ENCODE results near the gene DPH1. TPM values are rescaled to one million over a fixed set of nuclear protein-coding genes. Genes with fewer than 3 reads are reported as not detected.

The DPH1 gene
- total RNA-seq, 4 donors from 2014 or later, result 29.9 to 35.6 (median 34.0) TPM

GRCh38 chr17:2084036-2084765 lies 54.2 kb downstream of the DPH1 start:
- ATAC-seq, result peak; percentile 80
- Histone ChIP-seq H3K27me3 (no peaks in the 10 kb centered on the region), H3K4me1 (peaks cover 0 to 76% (median 62%) of the 10 kb centered on the region in 3 donors), H3K36me3 (peaks cover 0 to 68% of the 10 kb centered on the region in 2 donors), H3K27ac (peak overlapping the region; percentile 0 to 85 (median 76)), H3K4me3 (no peak overlapping the region), H3K9me3 (no peaks in the 10 kb centered on the region)
- peak; percentile 51 for TF ChIP-seq POLR2AphosphoS5 (IDR thresholded peaks at IDR 0.05)
- TF ChIP-seq POLR2A (IDR thresholded peaks at IDR 0.05), result no peak
- 40 to 66% methylated on average over 1 to 5 of the region's 8 CpGs for WGBS, 2 donors (ENCODE audit: low coverage in 1 of 2)

- Histone ChIP-seq H3K4me3 (no peak overlapping the region), H3K27ac (peak overlapping the region; percentile 22 to 85 (median 76)), H3K27me3 (no peaks in the 10 kb centered on the region), H3K36me3 (peaks cover 0 to 60% of the 10 kb centered on the region in 2 donors), H3K4me1 (peaks cover 0 to 82% (median 64%) of the 10 kb centered on the region in 3 donors), H3K9me3 (no peaks in the 10 kb centered on the region)
- WGBS, 2 donors (ENCODE audit: low coverage in 1 of 2), result 28 to 76% methylated on average over 3 to 6 of the region's 13 CpGs
- TF ChIP-seq EP300 (IDR thresholded peaks at IDR 0.05) (no peak), POLR2AphosphoS5 (IDR thresholded peaks at IDR 0.05) (no peak), POLR2A (IDR thresholded peaks at IDR 0.05) (no peak), CTCF (IDR thresholded peaks at IDR 0.05) (no peak)
- peak; percentile 76 for ATAC-seq
Observed at GRCh38 chr17:2084766-2085647, 55.1 kb downstream of the DPH1 start.

GRCh38 chr17:2085648-2085949 lies 55.6 kb downstream of the DPH1 start:
- Histone ChIP-seq H3K27me3 (no peaks in the 10 kb centered on the region), H3K4me1 (peaks cover 0 to 88% (median 65%) of the 10 kb centered on the region in 3 donors), H3K27ac (peak overlapping the region; percentile 22 to 85 (median 76)), H3K4me3 (no peak overlapping the region), H3K9me3 (no peaks in the 10 kb centered on the region), H3K36me3 (peaks cover 0 to 54% of the 10 kb centered on the region in 2 donors)
- WGBS, 2 donors (ENCODE audit: low coverage in 1 of 2), result 8 to 36% methylated on average over 2 to 5 of the region's 5 CpGs
- TF ChIP-seq POLR2AphosphoS5 (IDR thresholded peaks at IDR 0.05) (peak; percentile 48), CTCF (IDR thresholded peaks at IDR 0.05) (no peak), POLR2A (IDR thresholded peaks at IDR 0.05) (no peak), EP300 (IDR thresholded peaks at IDR 0.05) (no peak)
- ATAC-seq, result peak; percentile 11

- Histone ChIP-seq H3K27ac (peak overlapping the region in 3 of 4 donors; percentile 73 to 85 (median 80)), H3K36me3 (peaks cover 0 to 47% of the 10 kb centered on the region in 2 donors), H3K4me3 (no peak overlapping the region), H3K4me1 (peaks cover 0 to 95% (median 70%) of the 10 kb centered on the region in 3 donors), H3K9me3 (no peaks in the 10 kb centered on the region), H3K27me3 (no peaks in the 10 kb centered on the region)
- no peak for ATAC-seq
- TF ChIP-seq EP300 (IDR thresholded peaks at IDR 0.05) (no peak), POLR2A (IDR thresholded peaks at IDR 0.05) (no peak), POLR2AphosphoS5 (IDR thresholded peaks at IDR 0.05) (no peak), CTCF (IDR thresholded peaks at IDR 0.05) (no peak)
- WGBS, 2 donors (ENCODE audit: low coverage in 1 of 2), result 60 to 72% methylated on average over 3 of the region's 3 CpGs
Observed at GRCh38 chr17:2086306-2086705, 56.4 kb downstream of the DPH1 start.

GRCh38 chr17:2087597-2088211 lies 57.8 kb downstream of the DPH1 start:
- TF ChIP-seq CTCF (IDR thresholded peaks at IDR 0.05) (no peak), POLR2A (IDR thresholded peaks at IDR 0.05) (no peak), POLR2AphosphoS5 (IDR thresholded peaks at IDR 0.05) (peak; percentile 27)
- H3K36me3 ChIP-seq, result peaks cover 0 to 33% of the 10 kb centered on the region in 2 donors
- no peaks in the 10 kb centered on the region for H3K27me3 ChIP-seq
- H3K4me3 ChIP-seq, result no peak overlapping the region
- H3K9me3 ChIP-seq, result no peaks in the 10 kb centered on the region
- peaks cover 0 to 87% (median 69%) of the 10 kb centered on the region in 3 donors for H3K4me1 ChIP-seq
- ATAC-seq, result no peak
- WGBS, 2 donors (ENCODE audit: low coverage in 1 of 2), result 44 to 45% methylated on average over 6 to 8 of the region's 10 CpGs
- H3K27ac ChIP-seq, result peak overlapping the region in 3 of 4 donors; percentile 73 to 85 (median 80)

All from gastroesophageal sphincter (tissue), 4 donors.